Right lobe of liver (tissue), 4 donors: ENCODE data around the gene MREG.

Experiments
- CTCF ChIP-seq, 4 donors: fragments of 200-600 bp in 3 of 4; fragments of 450-650 bp in 1 of 4; IDR thresholded peaks; one replicate each; pipeline versions ENCODE4 v1.5.1 to v1.8.0; 2016 to 2022; ENCODE audit warnings: antibody characterized with exemption in 4 of 4, mild to moderate bottlenecking in 2 of 4
- POLR2A ChIP-seq: fragments of 450-650 bp; IDR thresholded peaks from one replicate; pipeline ENCODE4 v1.6.1; 2017; ENCODE audit warnings: antibody characterized with exemption, mild to moderate bottlenecking
- donor health status: DM: no; HTN: no; CAD: no.
- donor health status: DM: no; HTN: no; CAD: no.
- donor health status: DM: no; HTN: yes; CAD: no.

- TF ChIP-seq CTCF (IDR thresholded peaks at IDR 0.05) (no peak), POLR2A (no peak)
These were observed 60.3 kb downstream of the MREG start for GRCh38 chr2:215952860-215953637.
